Measurements from ENCODE around the gene SUV39H2.
A peak's percentile ranks its signal among the peaks of the same experiment; 100 is the strongest.
"Not testable (repeated sequence)": the region's sequence is repeated elsewhere in the genome, so short reads cannot be mapped to it uniquely, and the experiment has no call there.

SUV39H2 gene

GRCh38 chr10:14926722-14927416 is 48.2 kb downstream of the SUV39H2 start:
- H3K4me3 ChIP-seq (ENCODE audit: low read depth, low read length), result peak overlapping the region; percentile 31
- no peak for TF ChIP-seq CTCF (IDR thresholded peaks at IDR 0.05; ENCODE audit: low read depth, low read length, missing control alignments)
- DNase-seq (ENCODE audit: low read depth), result peak; percentile 82

- TF ChIP-seq CTCF (IDR thresholded peaks at IDR 0.05; ENCODE audit: low read depth, low read length, missing control alignments), result no peak
- no peak overlapping the region for H3K4me3 ChIP-seq (ENCODE audit: low read depth, low read length)
- DNase-seq (ENCODE audit: low read depth), result no peak
These were observed 51.9 kb downstream of the SUV39H2 start for GRCh38 chr10:14930610-14931009.

- no peak for DNase-seq (ENCODE audit: low read depth)
These were observed 57.9 kb downstream of the SUV39H2 start for GRCh38 chr10:14936584-14936983.

GRCh38 chr10:14938971-14939370 is 60.3 kb downstream of the SUV39H2 start:
- H3K4me3 ChIP-seq (ENCODE audit: low read depth, low read length); DNase-seq (ENCODE audit: low read depth): not testable (repeated sequence)

More at GRCh38 chr10:14936584-14936983, 57.9 kb downstream of the SUV39H2 start:
- no peak overlapping the region for H3K4me3 ChIP-seq (ENCODE audit: low read depth, low read length)
- no peak for TF ChIP-seq CTCF (IDR thresholded peaks at IDR 0.05; ENCODE audit: low read depth, low read length, missing control alignments)

GRCh38 chr10:14942147-14942949 is 63.7 kb downstream of the SUV39H2 start:
- H3K4me3 ChIP-seq (ENCODE audit: low read depth, low read length); DNase-seq (ENCODE audit: low read depth): not testable (repeated sequence)

GRCh38 chr10:14942950-14943338 is 64.3 kb downstream of the SUV39H2 start:
- DNase-seq (ENCODE audit: low read depth); H3K4me3 ChIP-seq (ENCODE audit: low read depth, low read length): not testable (repeated sequence)

- H3K4me3 ChIP-seq (ENCODE audit: low read depth, low read length), result no peak overlapping the region
- DNase-seq (ENCODE audit: low read depth), result no peak
- no peak for TF ChIP-seq CTCF (IDR thresholded peaks at IDR 0.05; ENCODE audit: low read depth, low read length, missing control alignments)
These were observed 66.4 kb downstream of the SUV39H2 start for GRCh38 chr10:14945108-14945507.

- H3K4me3 ChIP-seq (ENCODE audit: low read depth, low read length), result no peak overlapping the region
- no peak for DNase-seq (ENCODE audit: low read depth)
- no peak for TF ChIP-seq CTCF (IDR thresholded peaks at IDR 0.05; ENCODE audit: low read depth, low read length, missing control alignments)
These were observed 68.6 kb downstream of the SUV39H2 start for GRCh38 chr10:14947268-14947667.

All from GM12864 (cell line).